HUES6 (cell line): Measurements from ENCODE around the gene WFDC5.
"Not testable (repeated sequence)": the region's sequence is repeated elsewhere in the genome, so short reads cannot be mapped to it uniquely, and the experiment has no call there.

Experiments used
- H3K27ac ChIP-seq: 2 replicates; pipeline ENCODE4 v1.7.0; 2013; ENCODE audit warnings: low read depth, mild to moderate bottlenecking, low read length, inconsistent platforms
- H3K27me3 ChIP-seq: 2 replicates; pipeline ENCODE4 v1.6.1; 2013; ENCODE audit warnings: low read length; ENCODE audit not compliant: control insufficient read depth, insufficient read depth
- H3K36me3 ChIP-seq: 2 replicates; pipeline ENCODE4 v1.6.1; 2013; ENCODE audit warnings: low read length; ENCODE audit not compliant: control insufficient read depth, insufficient read depth
- H3K4me1 ChIP-seq: 2 replicates; pipeline ENCODE4 v1.6.1; 2013; ENCODE audit warnings: low read length; ENCODE audit not compliant: control insufficient read depth, insufficient read depth
- H3K4me3 ChIP-seq: 2 replicates; pipeline ENCODE4 v1.5.1; 2013; ENCODE audit warnings: low read depth, low read length
- H3K9ac ChIP-seq: one replicate; pipeline ENCODE4 v1.6.1; 2013; ENCODE audit warnings: mild to moderate bottlenecking, low read length
- H3K9me3 ChIP-seq: 2 replicates; pipeline ENCODE4 v1.6.1; 2013; ENCODE audit warnings: low read depth, low read length; ENCODE audit not compliant: control insufficient read depth, insufficient read depth

Gene WFDC5

DNA sequence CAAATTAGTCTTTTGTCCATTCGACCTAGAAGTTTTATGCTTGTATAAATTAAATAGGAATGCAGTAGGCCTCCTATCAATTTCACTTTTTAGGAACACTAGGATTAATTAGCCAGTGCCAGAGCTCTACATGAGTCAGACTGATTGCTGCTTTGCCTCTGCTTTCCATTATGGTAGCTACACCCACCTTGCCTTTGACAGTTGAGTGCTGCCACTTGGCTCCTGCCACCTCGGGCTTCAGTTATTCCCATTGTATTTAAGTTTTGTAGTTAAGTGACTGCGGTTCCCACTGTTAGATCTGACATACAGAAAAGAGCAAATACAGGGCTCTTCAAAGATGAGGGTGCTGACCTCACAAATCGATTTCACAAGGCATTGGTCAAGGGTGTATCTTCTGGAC is 25.9 kb upstream of the WFDC5 start:
- Histone ChIP-seq H3K4me3 (no peak overlapping the region), H3K36me3 (no peaks in the 10 kb centered on the region), H3K9ac (no peak overlapping the region), H3K9me3 (no peaks in the 10 kb centered on the region), H3K4me1 (no peaks in the 10 kb centered on the region), H3K27me3 (peaks cover 3% of the 10 kb centered on the region; the same call in 1 of the 2 replicates), H3K27ac (no peak overlapping the region)

DNA sequence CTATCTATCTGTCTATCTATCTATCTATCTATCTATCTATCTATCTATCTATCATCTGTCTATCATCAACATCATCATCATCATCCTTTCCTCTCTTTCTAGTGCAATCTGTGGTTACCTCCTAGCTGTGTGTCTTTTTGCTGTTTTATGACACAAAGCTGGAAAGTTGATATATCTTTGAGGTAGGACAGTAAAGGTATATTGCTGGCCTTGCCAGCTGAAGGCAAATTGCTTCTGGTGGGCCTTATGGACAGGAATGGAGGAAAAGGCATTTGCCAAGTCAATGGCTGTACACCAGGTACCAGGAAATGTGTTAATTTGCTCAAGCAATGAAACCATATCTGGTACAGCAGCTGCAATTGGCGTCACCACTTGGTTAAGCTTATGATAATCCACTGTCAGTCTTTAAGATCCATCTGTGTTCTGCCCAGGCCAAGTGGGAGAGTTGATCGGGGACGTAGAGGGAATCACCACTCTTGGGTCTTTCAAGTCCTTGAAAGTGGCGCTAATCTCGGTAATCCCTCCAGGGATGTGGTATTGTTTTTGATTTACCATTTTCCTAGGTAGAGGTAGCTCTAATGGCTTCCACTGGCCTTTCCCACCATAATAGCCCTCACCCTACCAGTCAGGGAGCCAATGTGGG is 24.9 kb upstream of the WFDC5 start:
- H3K9ac ChIP-seq, H3K27me3 ChIP-seq, H3K4me1 ChIP-seq, H3K36me3 ChIP-seq, H3K27ac ChIP-seq, H3K4me3 ChIP-seq, H3K9me3 ChIP-seq: not testable (repeated sequence)

DNA sequence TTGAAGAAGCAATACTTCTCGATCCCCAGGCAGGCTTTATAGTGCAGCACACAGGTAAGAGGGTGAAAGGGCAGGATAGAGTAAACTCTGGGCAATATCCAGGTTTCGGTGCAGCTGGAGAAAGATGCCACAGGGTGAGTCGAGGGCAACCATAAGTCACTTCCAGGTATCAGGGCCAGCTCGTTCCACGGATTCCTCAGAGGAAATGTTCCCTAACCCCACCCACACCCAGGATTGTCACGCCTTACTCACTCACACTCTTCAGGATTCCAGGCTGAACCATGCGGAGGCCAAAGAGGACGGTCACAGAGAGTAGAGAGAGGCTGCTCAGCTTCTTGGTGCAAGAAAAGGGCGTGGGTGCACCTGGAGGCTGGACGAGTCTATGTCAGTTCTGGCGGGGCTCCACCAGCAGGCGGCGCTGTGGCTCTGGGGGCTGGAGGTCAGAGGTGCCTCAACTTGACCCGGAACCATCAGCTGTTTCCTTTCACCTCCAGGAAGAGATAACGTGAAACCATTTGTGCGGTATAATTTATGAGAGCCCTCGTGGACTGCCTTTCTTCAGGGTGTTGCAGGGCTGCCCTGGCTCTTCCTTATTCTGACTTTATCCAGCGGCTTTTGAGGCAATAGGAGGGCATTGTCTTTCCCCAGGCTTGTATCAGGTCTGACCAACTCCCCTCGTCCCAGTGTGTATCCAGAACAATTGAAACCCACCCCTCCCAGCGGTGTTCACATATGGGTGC is 23.8 kb upstream of the WFDC5 start:
- Histone ChIP-seq H3K9me3 (no peaks in the 10 kb centered on the region), H3K27ac (no peak overlapping the region), H3K9ac (no peak overlapping the region), H3K27me3 (no peaks in the 10 kb centered on the region; the same call in 1 of the 2 replicates), H3K36me3 (no peaks in the 10 kb centered on the region), H3K4me1 (no peaks in the 10 kb centered on the region), H3K4me3 (no peak overlapping the region)

GRCh38 chr20:45136911-45137310 is 21.9 kb upstream of the WFDC5 start:
- Histone ChIP-seq H3K9me3 (no peaks in the 10 kb centered on the region), H3K9ac (no peak overlapping the region), H3K36me3 (no peaks in the 10 kb centered on the region), H3K27ac (no peak overlapping the region), H3K27me3 (no peaks in the 10 kb centered on the region; the same call in 1 of the 2 replicates), H3K4me3 (no peak overlapping the region), H3K4me1 (no peaks in the 10 kb centered on the region)

- Histone ChIP-seq H3K4me1 (no peaks in the 10 kb centered on the region), H3K9ac (no peak overlapping the region), H3K27ac (no peak overlapping the region), H3K27me3 (no peaks in the 10 kb centered on the region; the same call in 1 of the 2 replicates), H3K4me3 (no peak overlapping the region), H3K9me3 (no peaks in the 10 kb centered on the region), H3K36me3 (no peaks in the 10 kb centered on the region)
These were observed 13.1 kb upstream of the WFDC5 start for GRCh38 chr20:45128099-45128498.

DNA sequence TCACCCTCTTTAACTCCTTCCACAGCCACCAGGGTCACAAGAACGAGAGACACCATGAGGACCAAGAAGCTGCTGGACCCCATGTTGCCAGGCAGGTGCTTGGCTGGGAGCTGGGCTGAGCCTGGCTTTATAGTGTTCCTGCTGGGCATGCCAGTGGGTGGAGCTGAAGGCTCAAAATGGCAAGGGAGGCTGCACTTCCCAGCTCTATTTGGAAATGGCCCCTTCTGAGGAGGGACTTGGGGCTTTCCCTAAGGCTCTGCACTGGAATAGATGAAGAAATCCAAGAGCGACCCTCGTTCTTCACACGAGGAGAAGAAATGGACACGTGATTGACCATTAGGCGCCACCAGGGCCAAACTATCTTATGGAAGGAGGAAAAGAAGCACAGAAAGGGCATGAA is 9.4 kb upstream of the WFDC5 start, which contains the start of gene WFDC12:
Gene WFDC12 (minus strand): TSS at position 101 of the 400 bp plus-strand sequence. CDS start 18 bp downstream, at position 83.
- H3K9me3 ChIP-seq: no peaks in the 10 kb centered on the region
- no peaks in the 10 kb centered on the region for H3K4me1 ChIP-seq
- no peak within 1 kb of the TSS for H3K9ac ChIP-seq
- H3K36me3 ChIP-seq: no peaks in the 10 kb centered on the region
- H3K4me3 ChIP-seq: no peak within 1 kb of the TSS
- no peak within 1 kb of the TSS for H3K27ac ChIP-seq
- H3K27me3 ChIP-seq: no peaks in the 10 kb centered on the region

DNA sequence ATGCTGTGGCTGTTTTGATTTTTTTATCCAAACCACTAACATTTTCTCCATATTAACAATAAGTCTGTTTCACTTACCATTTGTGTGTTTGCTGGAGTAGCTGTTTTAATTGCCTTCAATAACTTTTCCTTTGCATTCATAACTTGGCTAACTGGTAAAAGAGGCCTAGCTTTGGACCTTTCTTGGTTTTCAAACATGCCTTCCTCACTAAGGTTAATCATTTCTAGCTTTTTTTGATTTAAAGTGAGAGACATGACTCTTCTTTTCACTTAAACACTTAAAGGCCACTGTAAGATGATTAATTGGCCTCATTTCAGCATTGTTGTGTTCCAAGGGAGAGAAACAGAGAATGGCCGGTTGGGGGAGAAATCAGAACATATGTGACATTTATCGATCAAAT is 6.4 kb upstream of the WFDC5 start:
- no peaks in the 10 kb centered on the region for H3K36me3 ChIP-seq
- no peak overlapping the region for H3K4me3 ChIP-seq
- no peaks in the 10 kb centered on the region for H3K9me3 ChIP-seq
- H3K27ac ChIP-seq: no peak overlapping the region
- H3K27me3 ChIP-seq: no peaks in the 10 kb centered on the region
- no peak overlapping the region for H3K9ac ChIP-seq
- no peaks in the 10 kb centered on the region for H3K4me1 ChIP-seq

DNA sequence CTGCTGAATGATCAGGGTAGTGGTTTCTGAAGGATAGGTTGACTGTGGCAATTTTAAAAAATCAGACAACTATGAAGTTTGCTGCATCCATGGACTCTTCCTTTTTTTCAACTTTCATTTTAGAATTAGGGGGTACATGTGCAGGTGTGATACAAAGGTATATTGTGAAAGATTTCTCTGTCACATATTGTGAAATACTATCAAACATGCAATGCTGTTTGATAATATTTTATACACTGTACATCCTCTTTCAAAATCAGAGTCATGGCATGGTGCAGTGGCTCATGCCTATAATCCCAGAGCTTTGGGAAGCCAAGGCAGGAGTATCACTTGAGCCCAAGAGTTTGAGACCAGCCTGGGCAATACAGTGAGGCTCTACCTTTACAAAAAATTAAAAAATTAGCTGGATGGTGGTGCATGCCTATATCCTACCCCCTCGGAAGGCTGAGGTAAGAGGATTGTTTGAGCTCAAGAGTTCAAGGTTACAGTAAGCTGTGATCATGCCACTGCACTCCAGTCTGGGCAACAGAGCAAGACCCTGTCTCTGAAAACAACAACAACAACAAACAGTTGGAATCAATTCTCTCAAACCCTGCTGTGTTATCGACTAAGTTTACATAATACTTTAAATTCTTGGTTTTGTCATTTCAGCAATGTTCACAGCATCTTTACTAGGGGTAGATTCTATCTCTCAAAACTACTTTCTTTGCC is 4.7 kb upstream of the WFDC5 start:
- Histone ChIP-seq H3K9me3 (no peaks in the 10 kb centered on the region), H3K36me3 (no peaks in the 10 kb centered on the region), H3K9ac (no peak overlapping the region), H3K4me1 (no peaks in the 10 kb centered on the region), H3K4me3 (no peak overlapping the region), H3K27me3 (no peaks in the 10 kb centered on the region), H3K27ac (no peak overlapping the region)

- Histone ChIP-seq H3K9ac (no peak overlapping the region), H3K36me3 (no peaks in the 10 kb centered on the region), H3K4me3 (no peak overlapping the region), H3K9me3 (no peaks in the 10 kb centered on the region), H3K27me3 (no peaks in the 10 kb centered on the region), H3K4me1 (no peaks in the 10 kb centered on the region), H3K27ac (no peak overlapping the region)
These were observed 3.1 kb upstream of the WFDC5 start for GRCh38 chr20:45118028-45118427.

- Histone ChIP-seq H3K36me3 (no peaks in the 10 kb centered on the region), H3K4me3 (no peak overlapping the region), H3K9ac (no peak overlapping the region), H3K9me3 (no peaks in the 10 kb centered on the region), H3K4me1 (no peaks in the 10 kb centered on the region), H3K27ac (no peak overlapping the region), H3K27me3 (no peaks in the 10 kb centered on the region)
These were observed 2.6 kb upstream of the WFDC5 start for GRCh38 chr20:45117581-45117980.

GRCh38 chr20:45115829-45116228 is 855 bp upstream of the WFDC5 start:
- no peaks in the 10 kb centered on the region for H3K36me3 ChIP-seq
- no peaks in the 10 kb centered on the region for H3K27me3 ChIP-seq
- no peaks in the 10 kb centered on the region for H3K4me1 ChIP-seq
- H3K27ac ChIP-seq: no peak overlapping the region
- H3K4me3 ChIP-seq: no peak overlapping the region
- no peaks in the 10 kb centered on the region for H3K9me3 ChIP-seq
- H3K9ac ChIP-seq: no peak overlapping the region
